Glutamatergic neuron (in vitro differentiated cells): ENCODE data around the gene METRN. TPM values are rescaled to one million over a fixed set of nuclear protein-coding genes. Genes with fewer than 3 reads are reported as not detected.

Source experiments
- DNase-seq: peaks from one replicate; pipeline ENCODE4 v3.0.0; 2022
- H3K27ac Mint-ChIP-seq: one replicate; pipeline ENCODE4 v1.8.0; 2020; ENCODE audit warnings: mild to moderate bottlenecking, mixed read lengths, inconsistent platforms; ENCODE audit not compliant: unreplicated experiment
- H3K27me3 Mint-ChIP-seq: one replicate; pipeline ENCODE4 v1.8.0; 2020; ENCODE audit warnings: mild to moderate bottlenecking, moderate library complexity, mixed read lengths, inconsistent platforms; ENCODE audit not compliant: unreplicated experiment
- H3K36me3 Mint-ChIP-seq: one replicate; pipeline ENCODE4 v1.8.0; 2020; ENCODE audit warnings: mild to moderate bottlenecking, mixed read lengths, inconsistent platforms; ENCODE audit not compliant: unreplicated experiment
- H3K4me1 Mint-ChIP-seq: one replicate; pipeline ENCODE4 v1.8.0; 2020; ENCODE audit warnings: mild to moderate bottlenecking, low read depth, mixed read lengths, inconsistent platforms; ENCODE audit not compliant: unreplicated experiment
- H3K4me3 Mint-ChIP-seq: one replicate; pipeline ENCODE4 v1.8.0; 2020; ENCODE audit warnings: mild to moderate bottlenecking, mixed read lengths, inconsistent platforms; ENCODE audit not compliant: unreplicated experiment
- H3K9me3 Mint-ChIP-seq: one replicate; pipeline ENCODE4 v1.8.0; 2020; ENCODE audit warnings: mild to moderate bottlenecking, moderate library complexity, mixed read lengths, inconsistent platforms; ENCODE audit not compliant: unreplicated experiment
- CTCF ChIP-seq: fragments of 200-600 bp; sonication (generic); IDR thresholded peaks from one replicate; pipeline ENCODE4 v1.5.0; 2021; ENCODE audit not compliant: partially characterized antibody, unreplicated experiment
- total RNA-seq: library from RNA; stranded (reverse); fragmentation: NEBNext Ultra II Directional; extraction: Animal tissue kit (Norgen Biotek cat#: 25700); gene quantifications from one replicate; pipeline ENCODE4 v1.2.1, GENCODE V29; 2021; ENCODE audit not compliant: unreplicated experiment

The METRN gene
- total RNA-seq, 1 donor from 2014 or later = 134 TPM

GRCh38 chr16:708019-708418 is 6.9 kb upstream of the METRN start:
- peak overlapping the region; percentile 43 for H3K27ac Mint-ChIP-seq
- H3K4me3 Mint-ChIP-seq = peak overlapping the region; percentile 38
- no peaks in the 10 kb centered on the region for H3K36me3 Mint-ChIP-seq
- peaks cover 22% of the 10 kb centered on the region for H3K27me3 Mint-ChIP-seq
- TF ChIP-seq CTCF = no peak
- peaks cover 20% of the 10 kb centered on the region for H3K4me1 Mint-ChIP-seq
- no peak for DNase-seq
- peaks cover 18% of the 10 kb centered on the region for H3K9me3 Mint-ChIP-seq

- Mint-ChIP-seq H3K27ac (peak overlapping the region; percentile 98), H3K4me1 (peaks cover 20% of the 10 kb centered on the region), H3K4me3 (peak overlapping the region; percentile 80), H3K27me3 (peaks cover 23% of the 10 kb centered on the region), H3K36me3 (no peaks in the 10 kb centered on the region), H3K9me3 (peaks cover 22% of the 10 kb centered on the region)
- no peak for DNase-seq
- TF ChIP-seq CTCF = no peak
Measured at GRCh38 chr16:708959-709358, 6.0 kb upstream of the METRN start.

- H3K9me3 Mint-ChIP-seq = peaks cover 23% of the 10 kb centered on the region
- peak; percentile 88 for DNase-seq
Measured at GRCh38 chr16:709566-710499, 5.1 kb upstream of the METRN start.

GRCh38 chr16:710500-711075 is 4.3 kb upstream of the METRN start:
- H3K4me1 Mint-ChIP-seq = peaks cover 20% of the 10 kb centered on the region
- H3K9me3 Mint-ChIP-seq = peaks cover 23% of the 10 kb centered on the region
- TF ChIP-seq CTCF = no peak
- peak overlapping the region; percentile 98 for H3K27ac Mint-ChIP-seq
- H3K27me3 Mint-ChIP-seq = peaks cover 23% of the 10 kb centered on the region
- peak overlapping the region; percentile 80 for H3K4me3 Mint-ChIP-seq
- H3K36me3 Mint-ChIP-seq = no peaks in the 10 kb centered on the region
- no peak for DNase-seq

More at GRCh38 chr16:709566-710499, 5.1 kb upstream of the METRN start:
- Mint-ChIP-seq H3K27me3 (peaks cover 23% of the 10 kb centered on the region), H3K27ac (peak overlapping the region; percentile 98), H3K36me3 (no peaks in the 10 kb centered on the region), H3K4me3 (peak overlapping the region; percentile 80), H3K4me1 (peaks cover 20% of the 10 kb centered on the region)
- no peak for TF ChIP-seq CTCF

- Mint-ChIP-seq H3K27me3 (peaks cover 23% of the 10 kb centered on the region), H3K9me3 (peaks cover 23% of the 10 kb centered on the region), H3K27ac (peak overlapping the region; percentile 98), H3K4me3 (no peak overlapping the region), H3K36me3 (no peaks in the 10 kb centered on the region), H3K4me1 (peaks cover 20% of the 10 kb centered on the region)
- TF ChIP-seq CTCF = no peak
- DNase-seq = no peak
Measured at GRCh38 chr16:711084-711483, 3.8 kb upstream of the METRN start.
